Ishikawa (cell line): Measurements from ENCODE around the gene NFATC1.

Experiments used
- CREB1 ChIP-seq: IDR thresholded peaks from 2 replicates; pipeline ENCODE4 v1.6.1; 2012; ENCODE audit warnings: low read depth
- EP300 ChIP-seq: IDR thresholded peaks from 2 replicates; pipeline ENCODE4 v1.6.1; 2012; ENCODE audit warnings: borderline replicate concordance
- RAD21 ChIP-seq: IDR thresholded peaks from 2 replicates; pipeline ENCODE4 v1.6.1; 2012; ENCODE audit warnings: low read depth
- YY1 ChIP-seq: IDR thresholded peaks from 2 replicates; pipeline ENCODE4 v1.6.1; 2012; ENCODE audit warnings: low read depth

DNA sequence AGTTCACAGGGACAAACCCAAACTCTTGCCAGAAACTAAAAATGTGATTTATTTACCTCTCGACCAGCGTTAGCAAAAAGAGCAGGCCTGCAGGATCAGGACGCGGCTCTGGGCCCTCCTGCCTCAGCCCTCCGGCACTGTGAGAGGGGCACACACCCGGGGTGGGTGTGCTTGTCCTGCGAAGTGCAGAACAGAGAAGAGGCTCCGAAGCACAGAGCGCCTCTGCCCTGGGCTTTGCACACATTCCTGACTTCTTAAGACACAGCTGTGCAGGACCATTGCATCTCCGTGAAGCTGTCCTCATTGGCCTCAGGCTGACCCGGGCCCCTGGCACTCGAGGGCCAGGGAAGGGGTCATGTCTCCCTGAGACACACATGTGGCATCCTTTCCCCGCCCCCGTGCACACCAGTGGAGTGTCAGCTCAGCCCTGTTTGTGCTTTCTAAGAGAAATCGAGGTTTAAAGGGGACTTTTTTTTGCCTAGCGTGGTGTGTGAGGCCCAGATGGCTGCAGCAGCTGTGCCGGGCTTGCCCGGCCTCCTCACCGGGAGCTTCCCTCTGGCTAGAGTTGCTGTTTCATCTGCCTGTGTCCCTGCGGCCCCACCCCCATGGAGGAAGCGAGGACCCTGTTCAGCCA lies 9.9 kb upstream of the NFATC1 start:
- TF ChIP-seq RAD21 (no peak), EP300 (no peak), CREB1 (no peak), YY1 (no peak)
